Measurements from ENCODE around the gene CCNA1.

Gene CCNA1

GRCh38 chr13:36405151-36405550, 27.1 kb upstream of the CCNA1 start:
- H3K4me2 ChIP-seq (ENCODE audit: low read depth, low read length, poor library complexity, severe bottlenecking), result no peak overlapping the region
- H3K27me3 ChIP-seq (ENCODE audit: insufficient read depth, low read length, poor library complexity, severe bottlenecking), result no peaks in the 10 kb centered on the region
- no peaks in the 10 kb centered on the region for H3K79me2 ChIP-seq (ENCODE audit: insufficient read depth, low read length)
- no peaks in the 10 kb centered on the region for H3K4me1 ChIP-seq (ENCODE audit: insufficient read depth, low read length, poor library complexity, severe bottlenecking)
- no peak overlapping the region for H3K9ac ChIP-seq (ENCODE audit: low read depth, low read length, poor library complexity, severe bottlenecking)
- H2AFZ ChIP-seq (ENCODE audit: low read length), result no peak overlapping the region
- no peaks in the 10 kb centered on the region for H4K20me1 ChIP-seq (ENCODE audit: insufficient read depth, low read length, poor library complexity, severe bottlenecking)
- no peaks in the 10 kb centered on the region for H3F3A ChIP-seq (ENCODE audit: low read depth)
- TF ChIP-seq EZH2phosphoT487 (IDR thresholded peaks at IDR 0.05; ENCODE audit: borderline replicate concordance) (no peak), CTCF (conservative IDR thresholded peaks at IDR 0.05; ENCODE audit: low read length) (no peak)
- no peak overlapping the region for H3K4me3 ChIP-seq (ENCODE audit: low read length, poor library complexity, severe bottlenecking)
- no peaks in the 10 kb centered on the region for H3K9me2 ChIP-seq (replicated peaks; ENCODE audit: low read depth, low read length)
- H3K9me3 ChIP-seq (ENCODE audit: insufficient read depth, low read depth, low read length), result no peaks in the 10 kb centered on the region
- no peaks in the 10 kb centered on the region for H3K36me3 ChIP-seq (ENCODE audit: insufficient read depth, low read length)

GRCh38 chr13:36412736-36413135, 19.6 kb upstream of the CCNA1 start:
- Histone ChIP-seq H3K9me3 (ENCODE audit: insufficient read depth, low read depth, low read length) (no peaks in the 10 kb centered on the region), H2AFZ (ENCODE audit: low read length) (no peak overlapping the region), H3K79me2 (ENCODE audit: insufficient read depth, low read length) (no peaks in the 10 kb centered on the region), H3K36me3 (ENCODE audit: insufficient read depth, low read length) (no peaks in the 10 kb centered on the region), H3K27me3 (ENCODE audit: insufficient read depth, low read length, poor library complexity, severe bottlenecking) (no peaks in the 10 kb centered on the region), H4K20me1 (ENCODE audit: insufficient read depth, low read length, poor library complexity, severe bottlenecking) (no peaks in the 10 kb centered on the region), H3K9ac (ENCODE audit: low read depth, low read length, poor library complexity, severe bottlenecking) (no peak overlapping the region), H3F3A (ENCODE audit: low read depth) (no peaks in the 10 kb centered on the region), H3K9me2 (replicated peaks; ENCODE audit: low read depth, low read length) (no peaks in the 10 kb centered on the region), H3K4me3 (ENCODE audit: low read length, poor library complexity, severe bottlenecking) (no peak overlapping the region), H3K4me1 (ENCODE audit: insufficient read depth, low read length, poor library complexity, severe bottlenecking) (peaks cover 11% of the 10 kb centered on the region), H3K4me2 (ENCODE audit: low read depth, low read length, poor library complexity, severe bottlenecking) (no peak overlapping the region)
- no peak for TF ChIP-seq EZH2phosphoT487 (IDR thresholded peaks at IDR 0.05; ENCODE audit: borderline replicate concordance)
- no peak for TF ChIP-seq CTCF (conservative IDR thresholded peaks at IDR 0.05; ENCODE audit: low read length)

- Histone ChIP-seq H3K4me3 (ENCODE audit: low read length, poor library complexity, severe bottlenecking) (no peak overlapping the region), H3K27me3 (ENCODE audit: insufficient read depth, low read length, poor library complexity, severe bottlenecking) (no peaks in the 10 kb centered on the region), H3F3A (ENCODE audit: low read depth) (no peaks in the 10 kb centered on the region), H3K9me2 (replicated peaks; ENCODE audit: low read depth, low read length) (no peaks in the 10 kb centered on the region), H3K79me2 (ENCODE audit: insufficient read depth, low read length) (no peaks in the 10 kb centered on the region), H3K4me2 (ENCODE audit: low read depth, low read length, poor library complexity, severe bottlenecking) (no peak overlapping the region), H3K36me3 (ENCODE audit: insufficient read depth, low read length) (no peaks in the 10 kb centered on the region), H2AFZ (ENCODE audit: low read length) (0 out of 2 replicates have a peak overlapping the region, but pooled peaks have one; percentile 18), H3K9me3 (ENCODE audit: insufficient read depth, low read depth, low read length) (no peaks in the 10 kb centered on the region), H4K20me1 (ENCODE audit: insufficient read depth, low read length, poor library complexity, severe bottlenecking) (no peaks in the 10 kb centered on the region), H3K4me1 (ENCODE audit: insufficient read depth, low read length, poor library complexity, severe bottlenecking) (peaks cover 15% of the 10 kb centered on the region), H3K9ac (ENCODE audit: low read depth, low read length, poor library complexity, severe bottlenecking) (no peak overlapping the region)
- no peak for TF ChIP-seq CTCF (conservative IDR thresholded peaks at IDR 0.05; ENCODE audit: low read length)
- no peak for TF ChIP-seq EZH2phosphoT487 (IDR thresholded peaks at IDR 0.05; ENCODE audit: borderline replicate concordance)
Observed at GRCh38 chr13:36413161-36413560, 19.1 kb upstream of the CCNA1 start.
